Islet of Langerhans (tissue), 1 donor: ENCODE measurements around the gene LLGL2.
"Not testable (repeated sequence)": the region's sequence is repeated elsewhere in the genome, so short reads cannot be mapped to it uniquely, and the experiment has no call there.

ENCODE experiments used
- FAIRE-seq: peaks from one replicate; lab custom pipeline; 2011; peaks lifted over from hg19 to GRCh38; lab: Jason Lieb, UNC

LLGL2 gene

DNA sequence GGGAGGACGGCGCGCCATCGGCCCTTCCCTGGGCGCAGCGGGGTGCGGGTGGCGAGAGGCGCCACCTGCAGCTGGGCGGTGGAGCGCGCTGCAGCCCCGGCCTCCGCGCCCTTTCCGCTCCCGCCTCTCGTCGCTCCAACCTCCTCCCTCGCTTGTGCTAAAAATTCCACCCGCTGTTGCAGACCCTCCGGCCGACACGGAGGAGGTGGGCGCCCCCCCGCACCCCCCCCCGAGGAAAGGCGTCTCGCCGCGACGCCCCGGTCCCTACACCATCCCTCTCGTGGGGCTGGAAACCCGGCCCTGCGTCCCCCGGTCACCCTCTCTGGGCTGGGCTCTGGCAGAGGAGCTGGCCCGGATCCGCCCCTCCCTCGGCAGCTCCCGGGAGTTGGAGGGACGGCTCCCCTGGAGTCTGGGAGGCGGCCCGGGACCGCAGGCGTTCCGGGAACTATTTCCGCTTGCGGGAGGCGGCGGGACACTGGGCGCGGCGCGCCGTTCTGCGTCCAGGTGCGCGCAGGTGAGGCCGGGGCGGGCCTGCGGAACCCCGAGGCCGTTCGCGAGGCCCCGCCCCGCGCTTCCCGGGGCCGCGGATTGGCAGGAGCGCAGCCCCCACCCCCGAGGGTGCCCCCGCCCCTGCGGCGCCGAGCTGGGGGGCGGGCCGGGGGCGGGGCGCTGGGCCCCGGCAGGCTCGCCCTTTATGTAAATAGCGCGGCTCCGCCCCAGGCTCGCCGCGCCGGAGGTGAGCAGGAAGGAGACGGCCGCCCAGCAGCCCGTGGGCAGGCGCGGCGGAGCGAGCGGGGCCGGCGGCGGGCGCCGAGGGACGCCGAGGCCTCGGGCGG, at the start of gene LLGL2:
LLGL2 (plus strand) TSS at position 728 of the 836 bp plus-strand sequence. CDS start 17,730 bp downstream, outside the sequence.
- FAIRE-seq = no peak

DNA sequence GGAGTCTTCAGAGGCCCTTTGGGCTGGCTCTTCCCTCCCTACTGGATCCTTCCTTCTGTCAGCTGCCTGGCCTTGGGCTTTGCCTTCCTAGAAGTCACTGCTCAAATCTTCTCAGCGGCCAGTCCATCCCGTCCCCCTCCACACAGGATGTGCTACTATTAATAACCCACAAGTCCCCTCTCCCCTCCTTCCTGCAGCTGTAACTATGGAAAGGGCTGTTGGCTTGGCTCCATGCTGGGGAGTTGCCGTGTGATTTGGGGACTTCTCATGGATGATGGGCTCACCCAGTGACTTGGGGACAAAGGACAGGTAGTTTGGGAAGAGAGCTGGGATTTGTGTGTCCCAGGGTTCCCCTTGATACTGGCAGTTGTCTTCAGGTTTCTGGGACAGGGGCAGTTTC, 49.6 kb upstream of the LLGL2 start:
- no peak for FAIRE-seq

- no peak for FAIRE-seq
These were observed 49.2 kb upstream of the LLGL2 start for GRCh38 chr17:75476271-75476671.

DNA sequence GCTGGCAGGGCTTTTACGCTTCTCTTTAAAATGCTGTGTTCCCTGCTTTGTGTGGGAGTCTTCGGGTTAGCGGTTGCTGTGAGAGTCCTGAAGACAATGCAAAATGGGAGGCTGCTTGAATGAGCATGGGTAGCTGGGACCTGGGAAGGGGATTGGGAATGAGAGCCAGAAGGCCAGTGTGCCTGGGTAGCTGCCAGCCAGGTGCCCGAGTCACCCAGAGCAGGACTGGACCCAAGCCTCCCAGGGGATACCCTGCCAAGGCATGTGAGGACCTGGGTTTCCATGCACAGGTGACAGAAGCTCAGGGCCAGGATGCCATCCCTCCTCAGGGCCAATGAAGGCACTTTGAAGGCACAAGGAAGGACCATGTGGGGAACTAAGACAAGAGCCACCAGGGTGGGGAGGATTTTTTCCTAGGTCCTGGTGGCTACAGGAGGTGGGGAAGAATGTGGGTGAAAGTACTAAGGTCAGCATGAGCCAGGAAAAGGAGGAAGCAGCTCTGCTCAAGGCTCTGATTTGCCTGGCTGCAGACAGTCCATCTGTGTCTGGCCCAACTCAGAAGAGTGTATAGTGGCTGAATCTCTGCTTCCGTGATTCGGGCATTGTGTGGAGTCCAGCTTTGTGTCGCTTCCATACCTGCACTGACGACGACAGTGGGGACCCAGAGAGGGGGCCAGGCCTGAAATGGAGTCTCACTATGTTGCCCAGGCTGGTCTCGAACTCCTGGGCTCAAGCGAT, 48.6 kb upstream of the LLGL2 start:
- FAIRE-seq = no peak

- FAIRE-seq = not testable (repeated sequence)
These were observed 48.0 kb upstream of the LLGL2 start for GRCh38 chr17:75477490-75477862.

GRCh38 chr17:75478508-75478907, 47.0 kb upstream of the LLGL2 start:
- FAIRE-seq = no peak

- FAIRE-seq = no peak
These were observed 45.2 kb upstream of the LLGL2 start for GRCh38 chr17:75480281-75480680.

- no peak for FAIRE-seq
These were observed 44.1 kb upstream of the LLGL2 start for GRCh38 chr17:75481194-75482068.

DNA sequence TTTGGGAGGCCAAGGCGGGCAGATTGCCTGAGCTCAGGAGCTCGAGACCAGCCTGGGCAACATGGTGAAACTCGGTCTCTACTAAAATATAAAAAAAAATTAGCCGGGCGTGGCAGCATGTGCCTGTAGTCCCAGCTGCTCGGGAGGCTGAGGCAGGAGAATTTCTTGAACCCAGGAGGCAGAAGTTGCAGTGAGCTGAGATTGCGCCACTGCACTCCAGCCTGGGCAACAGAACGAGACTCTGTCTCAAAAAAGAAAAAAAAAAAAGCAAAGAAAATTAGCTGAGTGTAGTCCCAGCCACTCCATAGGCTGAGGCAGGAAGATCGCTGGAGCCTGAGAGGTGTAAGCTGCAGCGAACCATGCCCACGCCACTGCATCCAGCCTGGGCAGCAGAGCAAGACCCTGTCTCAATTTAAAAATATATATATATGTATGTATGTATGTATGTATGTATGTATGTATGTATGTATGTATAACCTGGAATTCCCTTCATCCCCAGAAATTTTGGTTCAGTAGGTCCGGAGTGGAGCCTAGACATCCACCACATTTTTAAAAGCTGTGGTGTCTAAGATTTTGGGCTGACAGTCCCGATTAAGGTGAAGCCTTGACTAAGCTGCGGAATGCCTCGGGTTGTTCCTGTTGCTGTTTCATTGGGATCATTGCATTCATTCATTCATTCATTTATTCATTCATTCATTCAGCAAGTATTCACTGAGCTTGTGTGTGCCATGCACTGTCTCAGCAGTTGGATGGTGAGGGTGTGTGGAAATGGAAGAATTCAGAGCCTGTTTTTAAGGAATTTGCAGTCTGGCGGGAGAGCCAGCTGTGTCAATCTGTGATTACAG, 43.2 kb upstream of the LLGL2 start:
- FAIRE-seq = no peak

DNA sequence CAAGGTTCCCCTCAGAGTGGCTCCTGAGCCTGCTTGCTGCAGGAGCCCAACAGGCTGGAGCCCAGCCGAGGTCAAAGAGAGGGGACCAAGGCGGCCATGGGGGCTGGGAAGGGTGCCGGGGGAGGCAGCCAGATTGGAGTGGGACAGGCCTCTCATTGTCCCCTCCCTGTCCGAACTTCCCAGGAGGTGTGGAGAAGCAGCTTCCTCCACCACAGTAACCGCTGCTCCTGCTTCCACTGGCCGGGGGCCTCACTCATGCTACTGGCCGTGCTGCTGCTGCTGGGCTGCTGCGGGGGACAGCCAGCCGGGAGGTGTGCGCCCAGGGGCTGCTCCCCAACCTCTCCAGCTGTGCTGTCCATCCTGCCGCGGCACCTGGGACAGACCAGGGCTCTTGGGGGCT, 39.8 kb upstream of the LLGL2 start:
- no peak for FAIRE-seq

- no peak for FAIRE-seq
These were observed 39.3 kb upstream of the LLGL2 start for GRCh38 chr17:75486151-75486550.

DNA sequence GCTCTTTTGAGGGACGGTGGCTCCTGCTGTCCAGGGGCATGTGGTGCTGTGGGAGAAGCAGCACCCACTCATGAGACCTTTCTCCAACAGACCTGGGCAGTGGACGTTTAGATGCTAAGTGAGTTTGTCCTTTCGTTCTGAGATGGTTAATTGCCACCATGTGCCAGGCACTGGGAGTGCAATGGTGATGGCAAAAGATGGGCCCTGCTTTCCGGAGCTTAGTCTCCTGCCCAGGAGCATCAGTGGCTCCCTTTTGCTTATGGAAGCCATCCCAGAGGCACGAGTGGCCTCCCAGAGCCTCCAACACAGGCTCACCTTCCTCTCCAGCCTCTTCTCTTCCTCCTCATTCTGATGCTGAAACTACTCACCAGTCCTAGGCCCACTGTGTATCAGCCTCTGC, 38.5 kb upstream of the LLGL2 start:
- no peak for FAIRE-seq

DNA sequence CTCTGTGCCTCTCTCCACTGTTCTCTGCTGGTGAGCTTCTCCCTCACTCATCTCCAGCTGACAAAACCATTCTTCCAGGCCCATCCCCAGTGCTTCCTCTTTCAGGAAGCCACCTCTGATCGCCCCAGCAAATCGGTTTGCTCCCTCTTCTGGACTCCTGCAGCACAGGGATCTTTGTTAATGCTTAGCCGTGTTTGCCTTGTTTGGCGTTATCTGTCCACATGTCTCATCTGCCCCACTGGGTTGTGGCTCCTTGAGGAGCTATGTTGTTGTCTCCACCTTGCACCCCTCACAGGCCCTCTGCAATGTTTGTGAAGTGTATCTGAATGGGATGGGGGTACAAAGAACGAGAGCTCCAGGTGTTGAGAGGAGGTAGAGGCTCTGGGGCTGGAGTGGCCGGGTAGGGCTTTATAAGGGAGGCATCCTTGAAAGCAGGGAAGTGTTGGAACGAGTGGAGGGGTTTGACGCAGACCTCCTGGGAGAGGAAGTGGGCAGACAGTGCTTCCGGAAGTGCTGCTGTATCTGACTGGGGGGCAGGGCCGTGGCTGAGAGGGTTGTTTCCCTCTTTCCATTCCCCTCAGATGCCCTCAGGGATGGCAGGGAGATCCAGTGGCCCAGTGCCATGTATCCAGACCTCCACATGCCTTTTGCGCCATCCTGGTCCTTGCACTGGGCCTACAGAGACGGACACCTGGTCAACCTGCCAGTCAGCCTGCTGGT, 38.0 kb upstream of the LLGL2 start:
- FAIRE-seq = no peak

DNA sequence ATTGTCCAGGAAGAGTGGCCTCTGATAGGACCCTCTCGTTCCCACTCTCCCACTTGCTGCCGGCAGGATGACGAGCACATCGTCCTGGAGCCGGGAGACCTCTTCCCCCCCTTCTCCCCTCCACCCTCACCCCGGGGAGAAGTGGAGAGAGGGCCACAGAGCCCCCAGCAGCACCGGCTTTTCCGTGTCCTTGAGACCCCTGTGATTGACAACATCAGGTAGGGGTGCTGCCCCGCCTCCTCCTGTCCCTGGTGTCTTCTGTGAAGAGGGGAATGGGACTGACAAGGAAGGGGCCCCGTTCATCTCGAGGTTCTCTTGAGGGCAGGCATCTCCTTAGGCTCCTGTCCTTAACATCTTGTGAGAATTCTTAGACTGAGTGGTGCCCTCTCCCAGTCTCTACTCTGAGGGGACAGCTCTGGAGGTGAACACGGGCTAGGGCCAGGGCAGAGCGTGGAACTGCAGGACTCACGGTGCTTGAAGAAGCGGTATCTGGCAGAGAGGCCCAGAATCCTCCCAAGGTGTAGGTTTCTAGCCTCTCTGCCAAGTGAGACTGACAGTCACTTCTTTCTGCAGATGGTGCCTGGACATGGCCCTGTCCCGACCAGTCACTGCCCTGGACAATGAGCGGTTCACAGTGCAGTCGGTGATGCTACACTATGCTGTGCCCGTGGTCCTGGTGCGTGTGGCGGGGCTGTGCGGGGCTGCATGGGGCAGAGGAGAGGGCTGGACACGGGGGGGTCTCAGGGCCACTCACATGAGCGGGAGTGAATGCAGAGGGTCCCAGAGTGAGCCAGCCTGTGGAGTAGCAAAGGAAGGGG, 36.6 kb upstream of the LLGL2 start:
- no peak for FAIRE-seq

GRCh38 chr17:75489511-75489955, 36.0 kb upstream of the LLGL2 start:
- FAIRE-seq = no peak

DNA sequence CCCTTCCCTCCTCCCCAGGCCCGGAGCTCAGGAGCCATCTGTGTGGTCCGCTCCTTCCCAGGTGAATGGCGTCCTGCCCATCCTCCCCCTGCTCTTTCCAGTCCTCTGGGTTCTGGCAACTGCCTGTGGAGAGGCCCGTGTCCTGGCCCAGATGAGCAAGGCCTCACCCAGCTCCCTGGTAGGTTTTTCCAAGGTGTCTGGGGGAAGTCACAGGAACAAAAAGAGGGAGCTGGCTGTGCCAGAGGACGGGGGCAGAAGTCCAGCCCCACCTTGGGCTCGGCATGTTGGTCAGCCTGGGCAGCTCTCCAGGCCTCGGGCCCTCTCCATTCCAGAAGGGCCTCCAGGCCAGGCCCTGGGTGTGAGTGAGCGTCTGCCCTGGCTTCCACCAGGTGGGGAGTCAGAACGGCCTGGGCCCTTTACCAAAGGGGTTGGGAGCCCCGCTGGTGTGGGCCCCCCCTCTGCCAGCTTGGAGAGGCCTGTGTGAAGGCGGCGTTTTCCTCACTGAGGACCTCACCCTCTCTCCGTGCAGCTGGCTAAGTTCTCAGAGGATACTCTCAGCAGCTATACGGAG, 35.2 kb upstream of the LLGL2 start:
- FAIRE-seq = no peak

DNA sequence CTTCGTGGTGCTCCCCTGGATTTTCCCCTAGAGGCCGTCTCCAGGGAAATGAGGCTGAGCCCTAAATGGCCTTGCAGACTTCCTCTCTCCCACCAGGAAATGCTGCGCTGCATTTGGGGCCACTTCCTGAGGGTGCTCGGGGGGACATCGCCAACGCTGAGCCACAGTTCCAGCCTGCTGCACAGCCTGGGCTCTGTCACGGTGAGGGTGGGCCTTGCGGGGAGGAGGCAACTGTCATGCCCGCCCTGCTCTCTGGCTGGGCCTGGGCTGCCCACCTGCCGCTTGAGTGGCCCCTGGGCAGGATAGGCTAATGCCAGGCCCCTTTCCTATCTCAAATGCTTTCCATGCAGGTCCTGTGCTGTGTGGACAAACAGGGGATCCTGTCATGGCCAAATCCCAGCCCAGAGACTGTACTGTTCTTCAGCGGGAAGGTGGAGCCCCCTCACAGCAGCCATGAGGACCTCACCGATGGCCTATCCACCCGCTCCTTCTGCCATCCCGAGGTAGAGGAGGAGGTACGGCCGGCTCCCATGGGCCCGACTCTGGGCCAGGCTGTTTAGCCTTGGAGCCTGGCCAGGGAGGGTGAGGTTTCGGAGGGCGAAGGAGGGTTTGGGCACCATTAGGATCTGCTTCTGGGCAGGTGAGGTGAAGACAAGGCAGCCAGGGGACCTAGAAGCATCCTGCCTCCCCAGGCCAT, 34.4 kb upstream of the LLGL2 start:
- no peak for FAIRE-seq

DNA sequence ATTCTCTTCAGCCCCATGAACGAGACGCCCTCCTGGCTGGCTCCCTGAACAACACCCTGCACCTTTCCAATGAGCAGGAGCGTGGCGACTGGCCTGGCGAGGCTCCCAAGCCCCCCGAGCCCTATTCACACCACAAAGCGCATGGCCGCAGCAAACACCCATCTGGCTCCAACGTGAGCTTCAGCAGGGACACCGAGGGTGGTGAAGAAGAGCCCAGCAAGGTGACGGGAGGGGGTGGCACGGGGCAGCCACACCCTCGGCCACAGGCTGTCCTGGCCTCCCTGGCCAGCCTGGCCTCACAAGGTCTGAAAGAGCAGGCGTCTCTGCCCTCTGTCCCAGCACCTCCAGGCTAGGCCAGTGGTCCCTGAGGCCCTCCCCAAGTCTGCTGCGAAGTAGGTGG, 33.8 kb upstream of the LLGL2 start:
- no peak for FAIRE-seq

DNA sequence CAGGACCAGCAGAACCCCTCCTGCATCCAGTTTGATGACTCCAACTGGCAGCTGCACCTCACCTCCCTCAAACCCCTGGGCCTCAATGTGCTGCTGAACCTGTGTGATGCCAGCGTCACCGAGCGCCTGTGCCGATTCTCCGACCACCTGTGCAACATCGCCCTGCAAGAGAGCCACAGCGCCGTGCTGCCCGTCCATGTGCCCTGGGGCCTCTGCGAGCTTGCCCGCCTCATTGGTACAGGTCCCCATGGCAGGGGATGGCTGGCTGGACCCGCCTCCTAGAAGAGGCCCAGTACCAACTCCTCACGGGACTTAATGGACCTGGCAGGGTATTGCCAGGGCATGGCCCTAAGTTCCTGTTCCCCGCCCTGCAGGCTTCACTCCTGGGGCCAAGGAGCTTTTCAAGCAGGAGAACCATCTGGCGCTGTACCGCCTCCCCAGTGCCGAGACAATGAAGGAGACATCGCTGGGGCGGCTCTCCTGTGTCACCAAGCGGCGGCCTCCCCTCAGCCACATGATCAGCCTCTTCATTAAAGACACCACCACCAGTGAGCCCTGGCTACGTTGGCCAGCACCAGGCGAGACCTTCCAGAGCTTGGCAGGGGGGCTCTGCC, 32.8 kb upstream of the LLGL2 start:
- FAIRE-seq = no peak
